ENCODE measurements around the gene TOB1. TPM values are rescaled to one million over a fixed set of nuclear protein-coding genes. Genes with fewer than 3 reads are reported as not detected.

TOB1 gene
- total RNA-seq, 1 donor from 2014 or later = 15.5 TPM

GRCh38 chr17:50837286-50837979 is 28.7 kb downstream of the TOB1 start:
- Mint-ChIP-seq H3K4me1 (ENCODE audit: unreplicated experiment) (no peaks in the 10 kb centered on the region), H3K4me3 (ENCODE audit: unreplicated experiment) (no peak overlapping the region), H3K9me3 (ENCODE audit: unreplicated experiment) (no peaks in the 10 kb centered on the region), H3K27ac (ENCODE audit: unreplicated experiment) (no peak overlapping the region), H3K27me3 (ENCODE audit: unreplicated experiment) (peaks cover 1% of the 10 kb centered on the region), H3K36me3 (ENCODE audit: low read depth, unreplicated experiment) (no peaks in the 10 kb centered on the region)
- TF ChIP-seq, protein P1, sequence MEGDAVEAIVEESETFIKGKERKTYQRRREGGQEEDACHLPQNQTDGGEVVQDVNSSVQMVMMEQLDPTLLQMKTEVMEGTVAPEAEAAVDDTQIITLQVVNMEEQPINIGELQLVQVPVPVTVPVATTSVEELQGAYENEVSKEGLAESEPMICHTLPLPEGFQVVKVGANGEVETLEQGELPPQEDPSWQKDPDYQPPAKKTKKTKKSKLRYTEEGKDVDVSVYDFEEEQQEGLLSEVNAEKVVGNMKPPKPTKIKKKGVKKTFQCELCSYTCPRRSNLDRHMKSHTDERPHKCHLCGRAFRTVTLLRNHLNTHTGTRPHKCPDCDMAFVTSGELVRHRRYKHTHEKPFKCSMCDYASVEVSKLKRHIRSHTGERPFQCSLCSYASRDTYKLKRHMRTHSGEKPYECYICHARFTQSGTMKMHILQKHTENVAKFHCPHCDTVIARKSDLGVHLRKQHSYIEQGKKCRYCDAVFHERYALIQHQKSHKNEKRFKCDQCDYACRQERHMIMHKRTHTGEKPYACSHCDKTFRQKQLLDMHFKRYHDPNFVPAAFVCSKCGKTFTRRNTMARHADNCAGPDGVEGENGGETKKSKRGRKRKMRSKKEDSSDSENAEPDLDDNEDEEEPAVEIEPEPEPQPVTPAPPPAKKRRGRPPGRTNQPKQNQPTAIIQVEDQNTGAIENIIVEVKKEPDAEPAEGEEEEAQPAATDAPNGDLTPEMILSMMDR (IDR thresholded peaks at IDR 0.05; ENCODE audit: unreplicated experiment) = no peak
- DNase-seq (ENCODE audit: low spot score) = no peak

- TF ChIP-seq, protein P1 (IDR thresholded peaks at IDR 0.05; ENCODE audit: unreplicated experiment) = no peak
- no peak for DNase-seq (ENCODE audit: low spot score)
- Mint-ChIP-seq H3K4me1 (ENCODE audit: unreplicated experiment) (no peaks in the 10 kb centered on the region), H3K36me3 (ENCODE audit: low read depth, unreplicated experiment) (no peaks in the 10 kb centered on the region), H3K4me3 (ENCODE audit: unreplicated experiment) (no peak overlapping the region), H3K27me3 (ENCODE audit: unreplicated experiment) (peaks cover 1% of the 10 kb centered on the region), H3K9me3 (ENCODE audit: unreplicated experiment) (no peaks in the 10 kb centered on the region), H3K27ac (ENCODE audit: unreplicated experiment) (no peak overlapping the region)
Measured at GRCh38 chr17:50836826-50837225, 29.3 kb downstream of the TOB1 start.

DNA sequence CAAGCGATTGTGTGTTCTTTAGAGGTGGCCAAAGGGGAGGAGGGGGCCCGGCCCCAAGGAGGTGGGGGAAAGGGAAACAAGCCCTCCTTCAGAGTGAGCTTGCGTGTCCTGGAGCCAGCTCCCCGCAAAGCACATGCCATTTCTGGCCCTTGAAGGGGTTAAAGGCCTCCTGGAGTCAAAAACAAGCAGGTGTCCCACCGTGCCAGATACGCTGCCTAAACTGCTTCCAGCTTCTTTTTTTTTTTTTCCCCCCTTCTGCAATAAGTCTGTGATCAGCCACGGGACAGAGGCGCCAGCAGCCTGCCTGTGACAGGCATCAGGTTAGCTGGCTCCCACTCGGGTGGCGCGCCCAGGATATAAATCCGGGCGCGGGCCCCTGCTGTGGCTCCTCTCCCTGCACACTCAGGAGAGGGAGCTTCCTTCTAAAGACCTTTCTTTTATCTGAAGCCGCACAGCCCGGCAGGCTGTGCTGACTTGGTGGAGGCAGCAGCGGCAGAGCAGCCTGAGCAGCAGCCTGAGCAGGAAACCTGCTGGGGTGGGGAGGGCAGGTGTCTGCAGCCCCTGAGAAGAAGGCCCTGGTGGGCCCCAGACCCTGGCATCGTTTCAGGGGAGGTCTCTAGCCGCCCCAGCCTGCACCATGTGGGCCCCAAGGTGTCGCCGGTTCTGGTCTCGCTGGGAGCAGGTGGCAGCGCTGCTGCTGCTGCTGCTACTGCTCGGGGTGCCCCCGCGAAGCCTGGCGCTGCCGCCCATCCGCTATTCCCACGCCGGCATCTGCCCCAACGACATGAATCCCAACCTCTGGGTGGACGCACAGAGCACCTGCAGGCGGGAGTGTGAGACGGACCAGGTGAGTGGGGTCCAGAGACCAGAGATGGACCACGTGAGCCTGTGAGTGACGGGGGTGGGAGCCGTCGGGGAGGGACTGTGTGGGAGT is 30.6 kb downstream of the TOB1 start, which contains the start of gene WFIKKN2:
TSS of gene WFIKKN2 (plus strand) at position 286 of the 934 bp plus-strand sequence. CDS start at position 638, 352 bp downstream.
- no peak for DNase-seq (ENCODE audit: low spot score)
- no peaks in the 10 kb centered on the region for H3K4me1 Mint-ChIP-seq (ENCODE audit: unreplicated experiment)

GRCh38 chr17:50834429-50835300 is 31.5 kb downstream of the TOB1 start:
- Mint-ChIP-seq H3K4me3 (ENCODE audit: unreplicated experiment) (no peak overlapping the region), H3K27me3 (ENCODE audit: unreplicated experiment) (peaks cover 1% of the 10 kb centered on the region)
- DNase-seq (ENCODE audit: low spot score) = no peak

More for the DNA sequence above, 30.6 kb downstream of the TOB1 start, which contains the start of gene WFIKKN2:
- Mint-ChIP-seq H3K27me3 (ENCODE audit: unreplicated experiment) (peaks cover 1% of the 10 kb centered on the region), H3K9me3 (ENCODE audit: unreplicated experiment) (no peaks in the 10 kb centered on the region), H3K4me3 (ENCODE audit: unreplicated experiment) (no peak within 1 kb of the TSS), H3K36me3 (ENCODE audit: low read depth, unreplicated experiment) (no peaks in the 10 kb centered on the region), H3K27ac (ENCODE audit: unreplicated experiment) (no peak within 1 kb of the TSS)
- TF ChIP-seq, protein P1 (IDR thresholded peaks at IDR 0.05; ENCODE audit: unreplicated experiment) = no peak

More at GRCh38 chr17:50834429-50835300, 31.5 kb downstream of the TOB1 start:
- TF ChIP-seq, protein P1 (IDR thresholded peaks at IDR 0.05; ENCODE audit: unreplicated experiment) = no peak
- Mint-ChIP-seq H3K9me3 (ENCODE audit: unreplicated experiment) (no peaks in the 10 kb centered on the region), H3K27ac (ENCODE audit: unreplicated experiment) (no peak overlapping the region), H3K36me3 (ENCODE audit: low read depth, unreplicated experiment) (no peaks in the 10 kb centered on the region), H3K4me1 (ENCODE audit: unreplicated experiment) (no peaks in the 10 kb centered on the region)
